Endothelial cell of umbilical vein (primary cell): ENCODE measurements around the gene SLC1A4. TPM values are rescaled to one million over a fixed set of nuclear protein-coding genes. Genes with fewer than 3 reads are reported as not detected.

ENCODE experiments used
- BruUV-seq: library from RNA; stranded (reverse); fragments of 400-500 nt; replicated peaks from 2 replicates; lab custom pipeline; 2021; lab: Mats Ljungman, UMichigan
- CTCF ChIA-PET: fragments of 300-600, 350-600 bp; sonication (Branson Sonifier 250); formaldehyde crosslinking; loops from one replicate; lab custom pipeline; 2021; ENCODE audit warnings: antibody characterized with exemption, inconsistent platforms; lab: Charles Lee
- POLR2A ChIA-PET: fragments of 300-600, 350-600 bp; sonication (Branson Sonifier 250); formaldehyde crosslinking; loops from one replicate; lab custom pipeline; 2021; ENCODE audit warnings: antibody characterized with exemption, inconsistent platforms; lab: Charles Lee
- DNase-seq: peaks from one replicate; pipeline ENCODE4 v3.0.0-alpha.2; 2011; ENCODE audit warnings: low read depth, low spot score
- FAIRE-seq: peaks from 2 replicates; lab custom pipeline; 2011; peaks lifted over from hg19 to GRCh38; lab: Jason Lieb, UNC
- H2AFZ ChIP-seq: 2 replicates; pipeline ENCODE4 v1.6.0; 2012; ENCODE audit warnings: low read depth, low read length, control low read depth, inconsistent platforms
- H3K27ac ChIP-seq: 2 replicates; pipeline ENCODE4 v1.5.1; 2011; ENCODE audit warnings: low read depth, mild to moderate bottlenecking, control low read depth, low read length, moderate library complexity; ENCODE audit not compliant: insufficient read depth
- H3K27me3 ChIP-seq, 2 experiments: 2 replicates each; pipeline versions ENCODE4 v1.6.0 to v1.6.1; 2011; ENCODE audit warnings: low read length in 2 of 2, mixed read lengths in 1 of 2; ENCODE audit not compliant: control insufficient read depth in 2 of 2, insufficient read depth in 2 of 2
- H3K36me3 ChIP-seq, 2 experiments: 2 replicates in 1 of 2; 3 replicates in 1 of 2; pipeline ENCODE4 v1.5.1; 2011; ENCODE audit warnings: low read length in 2 of 2, mild to moderate bottlenecking in 1 of 2, moderate library complexity in 1 of 2; ENCODE audit not compliant: control insufficient read depth in 2 of 2, insufficient read depth in 2 of 2; ENCODE audit errors: extremely low read depth in 1 of 2
- H3K4me1 ChIP-seq: 3 replicates; pipeline ENCODE4 v1.5.1; 2011; ENCODE audit warnings: mild to moderate bottlenecking, low read length; ENCODE audit not compliant: control insufficient read depth, insufficient read depth; ENCODE audit errors: extremely low read depth
- H3K4me2 ChIP-seq: 2 replicates; pipeline ENCODE4 v1.6.1; 2011; ENCODE audit warnings: low read length, control low read depth, mixed read lengths; ENCODE audit not compliant: insufficient read depth
- H3K4me3 ChIP-seq, 3 experiments: fragments of 200-600 bp in 1 of 3; sonication (generic), shearing (Covaris generic) in 1 of 3; replicated peaks in 1 of 3; 2 replicates each; pipeline ENCODE4 v1.5.1; 2011 to 2016; ENCODE audit warnings: control low read depth in 3 of 3, low read length in 3 of 3, mild to moderate bottlenecking in 2 of 3, inconsistent platforms in 1 of 3, low read depth in 1 of 3, moderate library complexity in 1 of 3; ENCODE audit not compliant: insufficient read depth in 1 of 3
- H3K79me2 ChIP-seq: 2 replicates; pipeline ENCODE4 v1.6.0; 2012; ENCODE audit warnings: low read length, inconsistent platforms; ENCODE audit not compliant: control insufficient read depth, insufficient read depth
- H3K9ac ChIP-seq: replicated peaks from 2 replicates; pipeline ENCODE3; 2011; ENCODE audit warnings: low read length, control low read depth; ENCODE audit not compliant: insufficient read depth; ENCODE audit errors: extremely low read depth
- H3K9me1 ChIP-seq: replicated peaks from 3 replicates; pipeline ENCODE4 v1.6.0; 2011; ENCODE audit warnings: mild to moderate bottlenecking, low read length; ENCODE audit not compliant: control insufficient read depth, insufficient read depth; ENCODE audit errors: extremely low read depth
- H3K9me3 ChIP-seq: replicated peaks from 2 replicates; pipeline ENCODE4 v1.5.1; 2012; ENCODE audit warnings: low read length, inconsistent platforms; ENCODE audit not compliant: control insufficient read depth, insufficient read depth
- H4K20me1 ChIP-seq: replicated peaks from 2 replicates; pipeline ENCODE3; 2011; ENCODE audit warnings: mild to moderate bottlenecking, low read length; ENCODE audit not compliant: control insufficient read depth, insufficient read depth; ENCODE audit errors: extremely low read depth
- CTCF ChIP-seq, 2 donors: IDR thresholded peaks; 1 replicate in 1 of 2; 2 replicates in 1 of 2; pipeline ENCODE4 v1.5.1; 2011; ENCODE audit warnings: low read length in 2 of 2, mild to moderate bottlenecking in 2 of 2, moderate library complexity in 2 of 2, control low read depth in 1 of 2, inconsistent platforms in 1 of 2, low read depth in 1 of 2; ENCODE audit not compliant: insufficient read depth in 1 of 2; ENCODE audit errors: extremely low read depth in 1 of 2
- EZH2 ChIP-seq: IDR thresholded peaks from 2 replicates; pipeline ENCODE4 v1.6.1; 2012; ENCODE audit warnings: borderline replicate concordance, low read depth, mild to moderate bottlenecking, moderate library complexity, low read length, inconsistent platforms; ENCODE audit not compliant: severe bottlenecking
- FOS ChIP-seq: IDR thresholded peaks from 2 replicates; pipeline ENCODE4 v1.6.1; 2011; ENCODE audit warnings: mild to moderate bottlenecking, low read length, moderate library complexity, borderline replicate concordance; ENCODE audit not compliant: insufficient read depth
- GATA2 ChIP-seq: IDR thresholded peaks from 2 replicates; pipeline ENCODE4 v1.7.0; 2011; ENCODE audit warnings: low read depth, mild to moderate bottlenecking, moderate library complexity, mixed read lengths, low read length; ENCODE audit not compliant: insufficient read length, insufficient read depth
- JUN ChIP-seq: IDR thresholded peaks from 2 replicates; pipeline ENCODE4 v1.6.1; 2011; ENCODE audit warnings: borderline replicate concordance, low read depth; ENCODE audit not compliant: insufficient read length, insufficient read depth
- MAX ChIP-seq: IDR thresholded peaks from 2 replicates; pipeline ENCODE4 v1.6.1; 2011; ENCODE audit not compliant: insufficient read depth, insufficient read length
- MYC ChIP-seq: IDR thresholded peaks from one replicate; pipeline ENCODE4 v1.6.1; 2011; ENCODE audit warnings: mild to moderate bottlenecking, low read depth, low read length
- POLR2A ChIP-seq: IDR thresholded peaks from 2 replicates; pipeline ENCODE4 v1.6.1; 2012; ENCODE audit warnings: low read depth, mild to moderate bottlenecking, control low read depth, low read length
- POLR2AphosphoS5 ChIP-seq: IDR thresholded peaks from 2 replicates; pipeline ENCODE4 v1.6.1; 2012; ENCODE audit warnings: low read depth, mild to moderate bottlenecking, control low read depth, low read length, moderate library complexity; ENCODE audit not compliant: insufficient read depth
- dilution Hi-C: fragments of 300-500 bp; cut with MboI; formaldehyde crosslinking; loops from one replicate; pipeline ENCODE4 v1.15.0; 2019; ENCODE audit warnings: low sequenced_read_pairs; ENCODE audit not compliant: extremely low pct_ligation_motif_present
- intact Hi-C: fragments of 100-400 bp; cut with micrococcal nuclease; formaldehyde crosslinking; loops from one replicate; pipeline ENCODE4 v1.10.0; 2022
- polyA plus RNA-seq, 4 experiments: library from polyadenylated mRNA; depleted of rRNA in 3 of 4; stranded (reverse) in 3 of 4; unstranded in 1 of 4; fragments of >200 nt; gene quantifications; 2 replicates each; pipeline versions ENCODE4 v1.2.1 to v1.2.3, GENCODE V29; 2011 to 2012; ENCODE audit warnings: missing spikeins in 1 of 4
- total RNA-seq: library from RNA; stranded (reverse); gene quantifications from 2 replicates; pipeline ENCODE4 v1.2.3, GENCODE V29; 2021

The SLC1A4 gene
- total and polyA plus RNA-seq, 2 donors (not counting 3 experiments of a cell fraction or from before 2014, with no cell fraction given), result 9.9 to 13.9 TPM

GRCh38 chr2:64987001-64987955 lies 1.9 kb upstream of the SLC1A4 start:
- TSS peak; percentile 36 for BruUV-seq
- TF ChIP-seq POLR2A (no peak), EZH2 (no peak), MAX (no peak), GATA2 (no peak), MYC (no peak), POLR2AphosphoS5 (no peak), FOS (no peak), JUN (no peak), CTCF (IDR thresholded peaks at IDR 0.05; ENCODE audit: extremely low read depth in 1 of 2, insufficient read depth in 1 of 2, low read depth in 1 of 2, low read length in 2 of 2) (no peak)
- dilution Hi-C loops, result no loop called here

More at GRCh38 chr2:64987001-64987955, 1.9 kb upstream of the SLC1A4 start:
- no peak for FAIRE-seq
- no peak overlapping the region for H3K27ac ChIP-seq
- DNase-seq, result peak; percentile 39
- H3K4me1 ChIP-seq, result peaks cover 15% of the 10 kb centered on the region
- peak overlapping the region in 1 of 3 experiments; percentile 54 for H3K4me3 ChIP-seq
- CTCF ChIA-PET, result interaction anchor here (0.6 to 1.9 kb wide), 14 partner anchors 8 to 400 kb away, joined by 3 to 13 read pairs (median 4); partner anchors contain the start of gene CEP68
- no peak overlapping the region for H2AFZ ChIP-seq
- no peaks in the 10 kb centered on the region for H3K79me2 ChIP-seq
- no peaks in the 10 kb centered on the region for H3K36me3 ChIP-seq
- no peaks in the 10 kb centered on the region for H3K9me1 ChIP-seq
- POLR2A ChIA-PET, result interaction anchor here (0.6 to 1.4 kb wide), 4 partner anchors 12 to 483 kb away, joined by 3 to 7 read pairs (median 4); partner anchors contain the start of genes CEP68 and RAB1A
- intact Hi-C loops, result loop anchor here (5.0 kb wide), 2 partner anchors 200 to 590 kb away; no protein-coding TSS in a partner anchor
- H4K20me1 ChIP-seq, result no peaks in the 10 kb centered on the region
- no peak overlapping the region for H3K9ac ChIP-seq
- no peaks in the 10 kb centered on the region for H3K9me3 ChIP-seq
- peak overlapping the region; percentile 65 for H3K4me2 ChIP-seq
- peaks cover 0 to 4% of the 10 kb centered on the region in 2 experiments for H3K27me3 ChIP-seq
